Osteoblast (primary cell): ENCODE results near the gene CARD10. TPM values are rescaled to one million over a fixed set of nuclear protein-coding genes. Genes with fewer than 3 reads are reported as not detected.

Experiments used
- DNase-seq: peaks from one replicate; pipeline ENCODE4 v3.0.0; 2011; ENCODE audit warnings: low spot score, mixed read lengths; ENCODE audit not compliant: insufficient read length; ENCODE audit errors: missing footprints
- H2AFZ ChIP-seq: 2 replicates; pipeline ENCODE4 v1.6.0; 2011; ENCODE audit warnings: mild to moderate bottlenecking, low read length
- H3K27ac ChIP-seq: 2 replicates; pipeline ENCODE4 v1.5.1; 2011; ENCODE audit warnings: mild to moderate bottlenecking, low read depth, low read length, moderate library complexity
- H3K27me3 ChIP-seq: 2 replicates; pipeline ENCODE4 v1.6.0; 2012; ENCODE audit warnings: mild to moderate bottlenecking, control low read depth, inconsistent platforms, low read length, moderate library complexity; ENCODE audit not compliant: insufficient read depth
- H3K36me3 ChIP-seq: 2 replicates; pipeline ENCODE4 v1.5.1; 2011; ENCODE audit warnings: mild to moderate bottlenecking, low read length, control low read depth, moderate library complexity; ENCODE audit not compliant: insufficient read depth
- H3K4me1 ChIP-seq: 2 replicates; pipeline ENCODE4 v1.5.1; 2011; ENCODE audit warnings: mild to moderate bottlenecking, low read length, control low read depth, moderate library complexity; ENCODE audit not compliant: insufficient read depth
- H3K4me2 ChIP-seq: 2 replicates; pipeline ENCODE4 v1.6.0; 2011; ENCODE audit warnings: mild to moderate bottlenecking, low read length; ENCODE audit not compliant: insufficient read depth
- H3K4me3 ChIP-seq: fragments of 200-600 bp; sonication (generic); 3 replicates; pipeline ENCODE4 v1.5.1; 2012; ENCODE audit warnings: mild to moderate bottlenecking, low read length, inconsistent platforms; ENCODE audit not compliant: insufficient read depth
- H3K79me2 ChIP-seq: 2 replicates; pipeline ENCODE4 v1.6.0; 2012; ENCODE audit warnings: mild to moderate bottlenecking, low read length, control low read depth, inconsistent platforms; ENCODE audit not compliant: insufficient read depth
- H3K9me3 ChIP-seq: 2 replicates; pipeline ENCODE4 v1.5.1; 2011; ENCODE audit warnings: low read depth, low read length, control low read depth
- H4K20me1 ChIP-seq: 2 replicates; pipeline ENCODE4 v1.6.0; 2012; ENCODE audit warnings: mild to moderate bottlenecking, low read length, control low read depth; ENCODE audit not compliant: insufficient read depth
- CTCF ChIP-seq: IDR thresholded peaks from 2 replicates; pipeline ENCODE4 v1.5.1; 2011; ENCODE audit warnings: mild to moderate bottlenecking, low read depth, low read length, moderate library complexity; ENCODE audit errors: extremely low read depth
- total RNA-seq: library from RNA; depleted of rRNA; stranded (reverse); fragments of >200 nt; gene quantifications from 2 replicates; pipeline ENCODE4 v1.2.3, GENCODE V29; 2012

Gene CARD10
- total RNA-seq, 1 donor, result 11.9 TPM

GRCh38 chr22:37500745-37501609 lies 18.2 kb downstream of the CARD10 start:
- Histone ChIP-seq H3K36me3 (peaks cover 47% of the 10 kb centered on the region), H3K9me3 (no peaks in the 10 kb centered on the region), H3K27me3 (no peaks in the 10 kb centered on the region), H3K4me2 (no peak overlapping the region), H3K4me3 (no peak overlapping the region), H2AFZ (no peak overlapping the region), H4K20me1 (peaks cover 6% of the 10 kb centered on the region), H3K27ac (peak overlapping the region; percentile 56), H3K79me2 (no peaks in the 10 kb centered on the region), H3K4me1 (peaks cover 28% of the 10 kb centered on the region)
- TF ChIP-seq CTCF, result no peak
- DNase-seq, result peak; percentile 83

- Histone ChIP-seq H3K9me3 (no peaks in the 10 kb centered on the region), H3K79me2 (no peaks in the 10 kb centered on the region), H3K4me3 (no peak overlapping the region), H3K27me3 (no peaks in the 10 kb centered on the region), H3K4me2 (no peak overlapping the region), H3K4me1 (peaks cover 28% of the 10 kb centered on the region), H4K20me1 (peaks cover 6% of the 10 kb centered on the region), H3K27ac (no peak overlapping the region), H2AFZ (no peak overlapping the region), H3K36me3 (peaks cover 46% of the 10 kb centered on the region)
- TF ChIP-seq CTCF, result no peak
- no peak for DNase-seq
Observed at GRCh38 chr22:37499789-37500540, 19.2 kb downstream of the CARD10 start.

- Histone ChIP-seq H3K4me2 (no peak overlapping the region), H2AFZ (no peak overlapping the region)
- no peak for DNase-seq
Observed at GRCh38 chr22:37499027-37499707, 20.0 kb downstream of the CARD10 start.

More at GRCh38 chr22:37499027-37499707, 20.0 kb downstream of the CARD10 start:
- no peaks in the 10 kb centered on the region for H3K27me3 ChIP-seq
- TF ChIP-seq CTCF, result no peak
- no peak overlapping the region for H3K4me3 ChIP-seq
- peaks cover 28% of the 10 kb centered on the region for H3K4me1 ChIP-seq
- peaks cover 6% of the 10 kb centered on the region for H4K20me1 ChIP-seq
- no peaks in the 10 kb centered on the region for H3K79me2 ChIP-seq
- H3K9me3 ChIP-seq, result no peaks in the 10 kb centered on the region
- H3K36me3 ChIP-seq, result peaks cover 38% of the 10 kb centered on the region
- H3K27ac ChIP-seq, result no peak overlapping the region
